Activated CD4-positive, alpha-beta memory T cell treated with anti-CD3 and anti-CD28 coated beads, Interleukin-2, amount 10 ng/mL, durations not matched to agents 7 days and 5 days (primary cell): ENCODE measurements around the gene NFIA. TPM values are rescaled to one million over a fixed set of nuclear protein-coding genes. Genes with fewer than 3 reads are reported as not detected.
"Not testable (repeated sequence)": the region's sequence is repeated elsewhere in the genome, so short reads cannot be mapped to it uniquely, and the experiment has no call there.

Source experiments
- CTCF ChIA-PET: fragments of 350-600 bp; sonication (Branson Sonifier 250); formaldehyde crosslinking; loops from one replicate; lab custom pipeline; 2021; ENCODE audit warnings: antibody characterized with exemption, inconsistent platforms; lab: Charles Lee
- POLR2A ChIA-PET: fragments of 350-600 bp; sonication (Branson Sonifier 250); formaldehyde crosslinking; loops from one replicate; lab custom pipeline; 2021; ENCODE audit warnings: antibody characterized with exemption; lab: Charles Lee
- DNase-seq: peaks from one replicate; pipeline ENCODE4 v3.0.0-alpha.2; 2020
- H3K27ac Mint-ChIP-seq: one replicate; pipeline ENCODE4 v1.8.0; 2021; ENCODE audit warnings: mild to moderate bottlenecking, mixed read lengths
- H3K27me3 Mint-ChIP-seq: one replicate; pipeline ENCODE4 v1.8.0; 2021; ENCODE audit warnings: mixed read lengths
- H3K36me3 Mint-ChIP-seq: one replicate; pipeline ENCODE4 v1.8.0; 2021; ENCODE audit warnings: low read depth, mixed read lengths
- H3K4me1 Mint-ChIP-seq: one replicate; pipeline ENCODE4 v1.8.0; 2021; ENCODE audit warnings: mixed read lengths
- H3K4me3 Mint-ChIP-seq: one replicate; pipeline ENCODE4 v1.8.0; 2021; ENCODE audit warnings: mild to moderate bottlenecking, mixed read lengths
- H3K9me3 Mint-ChIP-seq: one replicate; pipeline ENCODE4 v1.8.0; 2021; ENCODE audit warnings: mixed read lengths
- total RNA-seq, 2 experiments: library from RNA; stranded (reverse); gene quantifications; one replicate each; pipeline ENCODE4 v1.2.3, GENCODE V29; 2021

NFIA gene
- total RNA-seq, 2 experiments from 2014 or later: 2.4 to 3.0 TPM

GRCh38 chr1:61455400-61455799, 373.0 kb downstream of the NFIA start:
- H3K27ac Mint-ChIP-seq: no peak overlapping the region
- ChIA-PET CTCF (interaction anchor here (1.7 kb wide), 1 partner anchor 406 kb away, joined by 6 read pairs; no protein-coding TSS in a partner anchor), POLR2A (no interaction called here)
- DNase-seq: no peak
- peaks cover 9% of the 10 kb centered on the region for H3K4me1 Mint-ChIP-seq
- H3K36me3 Mint-ChIP-seq: no peaks in the 10 kb centered on the region
- H3K4me3 Mint-ChIP-seq: no peak overlapping the region
- H3K27me3 Mint-ChIP-seq: no peaks in the 10 kb centered on the region
- no peaks in the 10 kb centered on the region for H3K9me3 Mint-ChIP-seq

DNA sequence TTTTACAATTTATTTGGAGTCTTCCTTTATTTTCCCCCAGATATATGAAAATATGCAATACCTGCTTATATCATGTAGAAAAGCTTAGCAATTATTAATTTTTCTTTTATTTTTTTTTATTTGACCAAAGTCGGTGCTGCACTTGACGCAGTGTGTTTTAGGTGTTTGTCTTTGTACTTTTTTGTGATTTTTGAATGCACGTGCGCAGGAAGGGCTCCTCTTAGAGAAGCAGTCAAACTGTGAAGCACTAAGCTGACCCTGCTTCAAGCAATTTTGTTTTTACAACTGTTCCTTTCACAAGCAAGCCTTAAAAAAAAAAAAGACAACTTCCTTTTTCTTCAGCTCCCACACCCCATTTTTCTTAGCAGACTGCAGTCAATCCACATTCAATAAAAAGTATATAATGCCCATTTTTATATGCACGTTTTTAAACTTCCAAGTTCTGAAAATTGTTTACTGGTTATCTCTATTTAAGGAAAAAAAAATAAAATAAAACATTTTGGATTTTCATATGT, 375.2 kb downstream of the NFIA start:
- Mint-ChIP-seq H3K27me3 (no peaks in the 10 kb centered on the region), H3K4me3 (no peak overlapping the region), H3K9me3 (no peaks in the 10 kb centered on the region), H3K27ac (no peak overlapping the region), H3K36me3 (no peaks in the 10 kb centered on the region), H3K4me1 (peaks cover 9% of the 10 kb centered on the region)
- ChIA-PET POLR2A (no interaction called here), CTCF (interaction anchor here (0.5 to 0.7 kb wide), 3 partner anchors 258 to 508 kb away, joined by 3 to 5 read pairs (median 3); no protein-coding TSS in a partner anchor)
- DNase-seq: no peak

- peaks cover 2% of the 10 kb centered on the region for H3K4me1 Mint-ChIP-seq
- CTCF ChIA-PET: no interaction called here
- H3K27ac Mint-ChIP-seq: no peak overlapping the region
- H3K36me3 Mint-ChIP-seq: no peaks in the 10 kb centered on the region
- no peaks in the 10 kb centered on the region for H3K27me3 Mint-ChIP-seq
- POLR2A ChIA-PET: no interaction called here
- DNase-seq: no peak
- no peaks in the 10 kb centered on the region for H3K9me3 Mint-ChIP-seq
- no peak overlapping the region for H3K4me3 Mint-ChIP-seq
Measured at GRCh38 chr1:61459345-61459744, 377.0 kb downstream of the NFIA start.

GRCh38 chr1:61460191-61460590, 377.8 kb downstream of the NFIA start:
- POLR2A ChIA-PET: interaction anchor here (0.6 kb wide), 1 partner anchor 794 kb away, joined by 3 read pairs; no protein-coding TSS in a partner anchor
- Mint-ChIP-seq H3K9me3 (no peaks in the 10 kb centered on the region), H3K4me1 (peaks cover 2% of the 10 kb centered on the region), H3K4me3 (no peak overlapping the region), H3K27me3 (no peaks in the 10 kb centered on the region), H3K27ac (no peak overlapping the region), H3K36me3 (no peaks in the 10 kb centered on the region)
- no peak for DNase-seq
- CTCF ChIA-PET: no interaction called here

- DNase-seq: no peak
- Mint-ChIP-seq H3K27ac (no peak overlapping the region), H3K4me3 (no peak overlapping the region), H3K4me1 (peaks cover 2% of the 10 kb centered on the region), H3K27me3 (no peaks in the 10 kb centered on the region), H3K36me3 (no peaks in the 10 kb centered on the region), H3K9me3 (no peaks in the 10 kb centered on the region)
- ChIA-PET CTCF (interaction anchor here (0.6 to 0.7 kb wide), 2 partner anchors 315 to 535 kb away, joined by 3 read pairs; no protein-coding TSS in a partner anchor), POLR2A (no interaction called here)
Measured at GRCh38 chr1:61461406-61462384, 379.3 kb downstream of the NFIA start.

DNA sequence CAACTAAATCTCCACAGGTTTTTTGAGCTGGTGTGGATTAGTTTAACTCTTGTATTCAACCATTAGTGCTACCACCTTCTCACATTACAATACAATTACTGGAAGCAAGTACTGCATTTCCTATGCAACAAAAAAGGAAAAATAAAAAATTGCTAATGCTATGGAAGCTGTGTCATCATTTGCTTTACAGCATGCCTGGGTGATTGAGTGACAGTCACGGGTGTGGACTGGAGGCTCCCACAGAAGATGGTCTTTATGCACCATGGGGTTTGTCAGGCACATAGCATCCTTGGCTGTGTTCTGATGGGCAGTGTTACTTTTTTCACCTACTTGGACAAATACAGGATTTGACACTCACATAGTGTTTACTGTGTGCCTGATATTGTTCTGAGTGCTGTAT, 380.3 kb downstream of the NFIA start:
- Mint-ChIP-seq H3K4me3 (no peak overlapping the region), H3K4me1 (peaks cover 2% of the 10 kb centered on the region), H3K27ac (no peak overlapping the region), H3K36me3 (no peaks in the 10 kb centered on the region), H3K27me3 (no peaks in the 10 kb centered on the region), H3K9me3 (no peaks in the 10 kb centered on the region)
- ChIA-PET CTCF (no interaction called here), POLR2A (no interaction called here)
- DNase-seq: no peak

GRCh38 chr1:61463220-61463619, 380.9 kb downstream of the NFIA start:
- Mint-ChIP-seq H3K4me3 (no peak overlapping the region), H3K4me1 (peaks cover 2% of the 10 kb centered on the region), H3K36me3 (no peaks in the 10 kb centered on the region), H3K27ac (no peak overlapping the region), H3K27me3 (no peaks in the 10 kb centered on the region), H3K9me3 (no peaks in the 10 kb centered on the region)
- ChIA-PET CTCF (no interaction called here), POLR2A (no interaction called here)
- no peak for DNase-seq

- H3K27ac Mint-ChIP-seq, H3K4me3 Mint-ChIP-seq, H3K36me3 Mint-ChIP-seq, POLR2A ChIA-PET, DNase-seq, CTCF ChIA-PET, H3K9me3 Mint-ChIP-seq, H3K27me3 Mint-ChIP-seq, H3K4me1 Mint-ChIP-seq: not testable (repeated sequence)
Measured at GRCh38 chr1:61467836-61468235, 385.5 kb downstream of the NFIA start.

DNA sequence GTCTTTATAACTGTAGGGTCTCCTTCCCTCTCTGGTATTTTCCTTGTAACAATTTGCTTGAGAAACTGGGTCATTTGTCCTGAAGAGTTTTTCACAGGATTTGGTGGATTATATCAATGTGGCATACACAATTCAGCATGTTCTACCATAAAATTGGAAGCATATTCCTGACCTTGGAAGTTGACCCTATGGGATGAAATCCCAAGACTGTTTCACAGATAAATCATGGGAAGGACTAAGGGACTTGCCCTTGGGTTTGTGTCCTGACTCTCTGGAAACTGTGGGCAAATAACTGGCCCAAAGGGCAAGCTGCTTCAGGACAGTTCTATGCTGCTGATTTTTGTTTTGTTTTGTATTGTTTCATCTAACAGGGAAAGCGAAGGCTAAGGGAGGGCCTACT, 387.0 kb downstream of the NFIA start:
- DNase-seq: no peak
- peaks cover 11% of the 10 kb centered on the region for H3K27me3 Mint-ChIP-seq
- ChIA-PET POLR2A (no interaction called here), CTCF (no interaction called here)
- H3K9me3 Mint-ChIP-seq: no peaks in the 10 kb centered on the region
- no peaks in the 10 kb centered on the region for H3K4me1 Mint-ChIP-seq
- H3K27ac Mint-ChIP-seq: no peak overlapping the region
- no peak overlapping the region for H3K4me3 Mint-ChIP-seq
- no peaks in the 10 kb centered on the region for H3K36me3 Mint-ChIP-seq

DNA sequence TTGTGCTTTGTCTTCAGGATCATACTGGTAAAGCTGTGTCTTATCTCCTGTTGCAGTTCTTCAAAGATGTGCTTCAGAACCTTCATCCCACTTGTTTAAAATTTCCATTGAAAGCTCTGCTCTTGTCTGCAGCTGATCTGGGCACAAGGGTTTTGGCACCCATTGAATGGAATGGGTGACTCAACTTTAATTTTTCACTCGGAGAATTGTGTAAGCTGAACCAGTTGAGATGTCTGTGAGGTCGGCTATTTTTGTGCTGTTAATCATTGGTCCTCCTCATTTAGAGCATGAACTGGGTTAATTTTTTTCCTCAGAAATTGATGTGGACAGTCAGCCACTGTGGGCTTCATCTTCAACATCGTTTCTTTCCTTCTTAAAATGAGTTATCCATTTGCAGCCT, 390.5 kb downstream of the NFIA start:
- Mint-ChIP-seq H3K27ac (no peak overlapping the region), H3K27me3 (peaks cover 19% of the 10 kb centered on the region), H3K9me3 (no peaks in the 10 kb centered on the region), H3K4me3 (no peak overlapping the region), H3K4me1 (no peaks in the 10 kb centered on the region), H3K36me3 (no peaks in the 10 kb centered on the region)
- CTCF ChIA-PET: no interaction called here
- DNase-seq: no peak
- POLR2A ChIA-PET: no interaction called here

DNA sequence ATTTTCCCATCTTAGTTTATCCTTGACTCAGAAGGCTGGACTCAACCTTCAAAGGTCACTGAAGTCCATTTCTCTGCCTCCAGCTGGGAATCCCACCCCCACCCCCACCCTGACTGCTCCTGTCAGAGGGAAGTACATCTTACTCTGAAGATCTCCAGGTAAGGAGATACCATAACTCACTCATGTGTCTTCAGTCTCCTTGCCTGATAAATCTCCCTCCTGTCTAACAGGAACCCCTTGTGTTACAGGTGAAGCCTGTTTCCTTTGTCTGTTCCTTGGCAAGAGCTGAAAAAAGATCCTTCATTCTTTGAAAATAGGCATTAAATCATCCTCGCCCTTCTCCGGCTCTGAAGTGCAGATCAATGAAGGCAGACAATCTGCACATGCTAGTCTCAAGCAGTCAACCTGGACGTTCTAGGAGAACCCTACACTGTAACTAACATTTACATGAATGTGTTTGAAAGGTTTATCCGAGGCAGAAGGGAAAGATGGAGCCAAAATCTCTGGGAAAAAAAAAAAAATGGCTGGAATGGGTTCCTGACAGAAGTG, 392.0 kb downstream of the NFIA start:
- Mint-ChIP-seq H3K27me3 (peaks cover 24% of the 10 kb centered on the region), H3K4me1 (no peaks in the 10 kb centered on the region), H3K27ac (no peak overlapping the region), H3K36me3 (no peaks in the 10 kb centered on the region), H3K4me3 (no peak overlapping the region), H3K9me3 (no peaks in the 10 kb centered on the region)
- CTCF ChIA-PET: no interaction called here
- POLR2A ChIA-PET: no interaction called here
- DNase-seq: no peak

DNA sequence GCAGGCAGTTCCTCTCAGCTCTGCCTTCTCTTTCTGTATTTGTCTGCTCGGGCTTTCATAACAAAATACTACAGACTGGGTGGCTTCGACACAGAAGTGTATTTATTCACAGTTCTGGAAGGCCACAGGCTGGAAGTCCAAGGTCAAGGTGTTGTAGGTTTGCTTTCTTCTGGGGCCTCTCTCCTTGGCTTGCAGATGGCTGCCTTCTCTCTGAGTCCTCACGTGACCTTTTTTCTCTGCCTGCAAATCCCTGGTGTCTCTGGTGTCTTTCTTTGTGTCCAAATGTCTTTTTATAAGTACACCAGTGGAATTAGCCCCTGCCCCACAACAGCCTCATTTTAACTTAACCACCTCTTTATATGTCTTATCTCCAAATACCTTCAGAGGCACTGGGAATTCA, 392.6 kb downstream of the NFIA start:
- H3K4me3 Mint-ChIP-seq: no peak overlapping the region
- peaks cover 26% of the 10 kb centered on the region for H3K27me3 Mint-ChIP-seq
- H3K36me3 Mint-ChIP-seq: no peaks in the 10 kb centered on the region
- ChIA-PET CTCF (no interaction called here), POLR2A (no interaction called here)
- no peak for DNase-seq
- no peaks in the 10 kb centered on the region for H3K4me1 Mint-ChIP-seq
- H3K9me3 Mint-ChIP-seq: no peaks in the 10 kb centered on the region
- no peak overlapping the region for H3K27ac Mint-ChIP-seq

DNA sequence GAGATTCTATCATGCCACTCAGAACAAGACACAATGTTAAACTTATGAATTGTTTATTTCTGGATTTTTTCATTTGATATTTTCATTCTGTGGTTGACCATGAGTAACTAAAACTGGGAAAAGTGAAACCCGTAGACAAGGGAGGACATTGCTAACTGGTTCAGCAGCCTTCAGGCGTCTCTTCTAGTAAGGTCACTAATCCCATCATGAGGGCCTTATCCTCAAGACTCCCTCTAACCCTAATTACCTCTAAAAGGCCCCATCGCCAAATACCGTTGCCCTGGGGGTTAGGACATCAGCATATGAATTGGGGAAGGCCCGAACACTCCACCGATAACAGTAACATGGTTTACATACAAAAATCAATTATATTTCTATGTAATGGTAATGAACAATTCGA, 394.9 kb downstream of the NFIA start:
- H3K36me3 Mint-ChIP-seq: no peaks in the 10 kb centered on the region
- H3K27ac Mint-ChIP-seq: no peak overlapping the region
- peaks cover 34% of the 10 kb centered on the region for H3K27me3 Mint-ChIP-seq
- DNase-seq: no peak
- ChIA-PET CTCF (no interaction called here), POLR2A (no interaction called here)
- H3K4me1 Mint-ChIP-seq: no peaks in the 10 kb centered on the region
- H3K4me3 Mint-ChIP-seq: no peak overlapping the region
- no peaks in the 10 kb centered on the region for H3K9me3 Mint-ChIP-seq
